GM19328 (cell line): ENCODE measurements around the gene LINC00632.
"Not testable (repeated sequence)": the region's sequence is repeated elsewhere in the genome, so short reads cannot be mapped to it uniquely, and the experiment has no call there.

ENCODE experiments used
- ATAC-seq: cut with Tn5 transposase; IDR thresholded peaks from one replicate; pipeline ENCODE4 v1.9.1; 2021; ENCODE audit warnings: mild to moderate bottlenecking, moderate library complexity; ENCODE audit not compliant: unreplicated experiment

Gene LINC00632

DNA sequence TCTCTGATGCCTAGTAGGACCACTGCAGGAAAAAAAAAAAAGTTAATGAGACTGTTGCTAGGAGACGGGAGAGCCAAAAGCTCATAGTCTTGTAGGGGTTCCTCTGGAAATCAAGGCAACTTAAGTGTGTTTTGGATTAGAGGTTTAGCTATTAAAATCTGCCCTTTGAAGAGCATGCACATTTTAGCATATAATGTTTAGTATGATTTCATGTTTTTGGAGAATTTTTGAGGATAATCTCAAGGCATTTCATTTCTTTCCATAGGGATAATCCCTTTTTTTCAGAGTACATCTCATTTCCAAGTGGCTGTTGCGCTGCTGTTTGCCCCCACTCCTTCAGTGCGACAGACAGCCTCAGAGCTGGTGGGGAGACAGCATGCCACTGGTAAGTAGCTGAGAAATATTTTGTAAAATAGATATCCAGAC lies at the start of gene LINC00632:
LINC00632 (plus strand) TSS at position 339 of the 426 bp plus-strand sequence.
- no peak for ATAC-seq

DNA sequence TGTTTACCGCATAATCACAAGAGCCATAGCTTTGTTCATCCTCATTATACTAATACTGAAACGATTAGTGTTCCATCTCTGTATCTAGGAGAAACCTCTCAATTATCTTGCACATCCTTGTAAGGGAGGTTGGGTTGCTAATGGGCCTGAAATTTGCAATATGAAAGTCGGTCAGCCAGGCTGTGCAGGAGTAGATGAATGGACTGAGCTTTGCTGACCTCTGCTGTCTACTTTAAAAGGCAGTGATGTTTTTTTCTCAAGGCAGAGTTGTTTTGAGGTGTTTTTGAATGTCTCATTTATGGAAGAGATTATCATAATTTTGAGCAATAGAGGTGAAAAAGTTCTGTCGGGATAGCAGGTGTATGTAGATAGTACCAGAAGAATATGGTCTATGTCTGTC lies 47.9 kb upstream of the LINC00632 start:
- no peak for ATAC-seq

DNA sequence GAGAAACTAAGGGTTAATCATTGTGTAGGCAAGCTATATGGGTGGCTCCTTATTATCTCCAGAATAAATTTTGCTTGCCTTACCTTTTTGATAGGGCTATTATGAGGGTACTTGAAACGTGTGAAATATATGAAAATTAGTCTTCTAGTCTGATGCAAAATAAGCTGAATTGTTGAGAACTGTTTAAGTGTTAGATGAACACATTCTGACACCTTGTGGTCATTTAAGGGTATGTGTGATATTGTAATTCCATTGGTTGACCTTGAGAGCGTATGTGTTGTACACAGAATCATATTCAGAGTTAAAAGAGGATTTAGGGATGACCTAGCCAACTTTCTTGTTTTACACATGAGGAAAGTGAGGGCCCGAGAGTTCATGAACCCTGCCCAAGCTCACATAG lies 44.6 kb upstream of the LINC00632 start:
- ATAC-seq: no peak

DNA sequence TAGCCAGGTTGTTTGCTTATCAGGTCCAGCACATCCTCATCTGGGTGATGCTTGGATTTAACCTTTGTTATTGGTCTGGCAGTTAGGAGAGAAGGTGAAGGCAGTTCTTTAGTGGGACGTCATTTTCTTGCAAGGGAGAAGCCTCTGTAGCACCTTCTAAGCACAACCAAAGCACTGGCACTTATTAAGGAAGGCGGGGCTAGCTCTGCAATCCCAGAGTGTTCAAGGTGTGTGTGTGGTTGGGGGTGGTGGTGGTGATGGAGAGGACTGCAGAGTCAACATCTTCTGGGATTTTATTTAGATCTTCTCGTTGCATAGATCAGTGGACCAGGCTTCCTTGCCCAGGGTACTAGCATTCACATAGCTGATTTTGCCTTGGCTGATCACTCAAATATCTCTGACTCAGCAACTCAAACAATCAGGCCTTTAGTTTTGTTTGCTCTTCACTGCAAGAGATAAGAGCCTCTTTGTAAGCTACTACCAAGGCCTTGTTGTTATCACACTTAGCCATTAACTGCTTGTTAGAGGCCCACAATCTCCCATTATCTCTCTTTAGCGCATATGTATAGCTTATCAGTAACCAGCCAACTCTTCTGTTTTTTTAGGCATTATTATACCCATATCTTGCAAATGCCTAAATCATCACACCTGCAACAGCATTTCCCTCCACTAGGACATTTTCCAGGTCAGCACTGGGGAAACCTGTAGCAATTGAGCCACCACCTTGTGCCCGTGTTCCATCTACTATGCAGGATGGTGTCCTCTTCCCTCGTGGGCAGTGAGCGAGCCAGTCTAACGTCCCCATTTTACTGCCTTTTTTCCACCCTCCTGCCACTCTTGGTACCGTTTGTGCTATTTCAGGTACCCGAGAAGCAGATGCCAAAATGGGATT lies 36.5 kb upstream of the LINC00632 start:
- ATAC-seq: no peak

DNA sequence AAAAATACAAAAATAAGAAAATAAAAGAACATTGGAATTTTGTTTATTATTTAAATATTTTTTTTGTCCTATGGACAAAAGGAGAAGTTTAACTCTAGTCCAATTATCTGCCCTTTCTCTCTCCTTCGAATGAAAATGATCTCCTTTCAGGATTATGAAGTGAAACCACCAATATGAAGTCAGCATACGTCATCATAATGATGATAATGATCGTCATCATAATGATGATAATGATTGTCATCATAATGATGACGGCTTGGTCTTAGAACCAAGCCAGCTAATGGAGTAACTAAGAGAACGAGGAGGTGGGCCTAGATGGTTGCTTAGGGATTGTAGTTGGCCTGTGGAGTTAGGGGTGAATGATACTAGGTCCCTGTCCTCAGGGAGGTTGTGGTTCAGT lies 21.9 kb upstream of the LINC00632 start:
- no peak for ATAC-seq

DNA sequence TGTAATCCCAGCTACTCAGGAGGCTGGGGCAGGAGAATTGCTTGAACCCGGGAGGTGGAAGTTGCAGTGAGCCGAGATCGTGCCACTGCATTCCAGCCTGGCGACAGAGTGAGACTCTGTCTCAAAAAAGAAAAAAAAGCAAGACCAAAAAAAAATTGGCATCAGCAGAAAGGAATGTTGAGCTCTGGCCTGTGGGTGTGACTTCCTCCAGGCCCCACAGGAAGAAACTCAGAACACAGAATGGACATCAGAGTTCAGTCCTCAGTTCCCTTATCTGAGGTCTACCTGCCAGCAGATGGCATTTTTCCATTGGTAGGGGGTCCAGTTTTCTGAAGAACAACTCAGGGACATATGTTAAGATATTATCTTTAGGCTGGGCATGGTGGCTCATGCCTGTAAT lies 18.0 kb upstream of the LINC00632 start:
- ATAC-seq: not testable (repeated sequence)

DNA sequence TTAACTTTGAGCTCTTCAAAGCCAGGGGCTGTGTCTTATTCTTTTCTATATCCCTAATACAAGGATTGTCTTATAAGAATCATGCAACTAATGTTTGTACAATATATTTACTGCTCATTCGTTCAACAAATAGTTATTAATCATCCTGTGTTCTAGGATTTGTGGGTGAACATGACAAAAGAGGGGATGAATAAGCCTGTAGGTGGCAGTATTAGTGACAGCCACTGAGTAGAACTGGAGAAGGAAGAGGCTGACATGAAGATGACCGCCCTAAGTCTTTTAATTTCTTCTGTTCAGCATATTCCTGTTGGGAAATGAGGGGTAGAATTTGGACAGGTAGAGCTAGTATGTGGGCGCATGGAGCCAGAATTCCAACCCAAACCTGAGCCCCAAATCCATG lies 11.9 kb upstream of the LINC00632 start:
- ATAC-seq: no peak

DNA sequence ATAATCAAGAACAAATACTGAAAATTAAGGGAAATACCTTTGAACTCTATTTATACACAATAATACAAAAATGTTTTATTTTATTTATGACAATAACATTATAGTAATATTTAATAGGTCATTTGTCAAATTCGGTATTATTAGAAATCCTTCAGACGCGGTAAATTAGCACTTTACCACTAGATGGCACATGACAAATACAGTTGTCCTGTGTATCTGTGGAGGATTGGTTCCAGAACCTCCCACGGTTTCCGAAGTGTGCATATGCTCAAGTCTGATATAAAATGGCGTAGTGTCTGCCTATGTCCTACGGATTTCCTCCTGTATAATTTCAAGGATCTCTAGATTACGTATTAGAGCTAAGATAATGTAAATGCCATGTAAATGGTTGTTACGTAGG lies 8.1 kb upstream of the LINC00632 start:
- ATAC-seq: no peak

DNA sequence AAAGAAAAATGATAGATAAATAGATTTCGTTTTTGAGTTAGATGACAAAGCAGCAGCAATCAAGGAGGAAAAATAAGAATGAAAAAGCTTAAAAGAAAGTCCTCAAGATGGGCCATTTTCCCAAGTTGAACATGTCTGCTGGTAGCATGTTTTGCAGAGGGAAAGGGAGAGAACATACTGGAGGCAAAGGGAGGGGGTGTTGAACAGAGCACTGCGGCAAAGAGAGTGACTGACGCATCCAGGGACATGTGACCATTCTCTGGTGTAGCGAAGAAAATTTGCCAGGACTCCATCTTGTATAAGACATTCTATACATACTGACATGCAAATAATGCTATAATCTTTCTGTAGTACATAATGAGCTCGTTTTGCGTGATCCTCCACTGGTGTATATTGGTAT lies 1.2 kb downstream of the LINC00632 start:
- ATAC-seq: no peak

DNA sequence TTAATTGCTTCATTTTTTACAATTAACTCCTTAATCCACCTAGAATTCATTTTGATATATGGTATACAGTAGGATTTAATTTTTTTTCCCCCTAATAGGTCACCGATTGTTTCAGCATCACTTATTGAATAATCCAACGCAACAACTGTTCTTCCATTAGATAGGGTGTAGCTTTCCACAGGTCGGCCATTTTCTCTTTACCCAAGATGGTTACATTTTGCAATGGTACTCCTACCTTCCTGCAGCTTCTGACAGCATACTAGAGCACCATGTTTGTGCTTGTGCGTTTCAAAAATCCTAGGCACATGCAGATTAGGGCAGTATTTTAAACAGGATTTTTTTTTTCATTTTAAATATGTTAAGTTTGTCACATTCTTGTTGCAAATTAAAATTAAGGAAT lies 2.3 kb downstream of the LINC00632 start:
- ATAC-seq: no peak

DNA sequence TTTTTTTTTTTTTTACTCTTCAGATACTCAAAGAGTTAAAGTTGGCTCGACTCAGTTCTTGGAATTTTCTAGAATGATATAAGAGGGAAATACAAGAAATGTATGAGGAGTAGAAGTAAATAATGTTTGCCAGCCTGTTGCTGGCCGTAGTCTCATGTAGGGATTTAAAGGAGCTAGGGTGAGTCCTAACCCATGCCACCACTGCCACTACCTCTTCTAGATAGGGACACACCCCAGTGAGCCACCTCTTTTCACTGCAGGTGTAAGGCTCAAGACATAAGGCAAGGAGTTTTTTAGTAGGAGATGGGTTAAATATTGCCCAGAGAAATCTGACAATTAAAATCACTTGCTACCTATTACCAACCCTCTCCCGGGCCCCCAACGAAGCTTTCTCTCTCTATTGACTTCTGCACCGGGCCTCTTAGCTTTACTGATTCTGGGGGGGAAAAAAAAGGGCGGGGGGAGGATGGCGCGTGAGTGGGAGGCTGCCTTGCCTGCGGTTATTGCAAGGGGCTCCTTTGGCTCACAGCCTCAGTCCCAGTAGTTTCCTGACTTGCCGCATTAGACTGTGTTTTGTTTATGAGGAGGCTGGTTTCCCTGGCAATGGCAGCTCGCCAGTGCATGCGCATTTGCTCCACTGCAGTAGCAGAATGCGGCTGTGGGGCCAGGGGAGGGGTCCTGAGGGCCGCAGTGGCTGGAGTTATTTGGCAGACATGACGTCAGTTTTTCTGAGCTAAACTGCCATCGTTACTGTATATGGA lies 3.0 kb downstream of the LINC00632 start:
- no peak for ATAC-seq

DNA sequence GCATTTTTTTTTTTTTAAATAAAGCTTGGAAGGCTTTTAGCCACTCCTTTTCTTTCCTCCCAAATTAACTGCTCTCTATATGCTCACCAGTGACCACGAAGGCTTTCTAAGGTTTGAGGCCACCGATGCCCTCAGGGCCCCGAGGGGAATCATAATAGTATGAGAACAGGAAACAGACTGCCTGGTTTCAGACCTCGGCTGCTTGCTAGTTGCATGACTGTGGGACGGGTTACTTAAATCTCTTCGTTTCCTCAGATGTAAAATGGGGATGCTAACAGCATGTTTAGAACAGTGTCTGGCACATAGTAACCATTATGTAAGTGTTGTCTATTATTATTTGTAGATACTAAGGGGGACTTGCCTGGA lies 3.6 kb downstream of the LINC00632 start:
- no peak for ATAC-seq

DNA sequence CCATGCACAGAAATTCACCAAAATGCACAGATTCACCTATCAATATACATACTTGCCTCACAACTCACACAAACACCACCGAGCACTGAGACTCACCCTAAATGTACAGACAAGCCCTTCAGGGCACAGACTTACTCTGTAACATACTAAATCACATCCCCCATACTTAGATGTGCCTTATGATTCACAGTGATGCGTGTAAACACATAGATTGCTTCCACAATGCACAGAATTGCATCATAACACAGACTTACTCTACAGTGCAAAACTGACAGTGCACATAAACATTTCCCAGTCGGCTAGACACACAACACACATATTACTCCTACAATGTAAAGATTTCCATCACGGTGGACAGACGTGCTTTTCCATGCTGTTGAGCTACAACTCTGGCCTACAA lies 6.2 kb downstream of the LINC00632 start:
- no peak for ATAC-seq

DNA sequence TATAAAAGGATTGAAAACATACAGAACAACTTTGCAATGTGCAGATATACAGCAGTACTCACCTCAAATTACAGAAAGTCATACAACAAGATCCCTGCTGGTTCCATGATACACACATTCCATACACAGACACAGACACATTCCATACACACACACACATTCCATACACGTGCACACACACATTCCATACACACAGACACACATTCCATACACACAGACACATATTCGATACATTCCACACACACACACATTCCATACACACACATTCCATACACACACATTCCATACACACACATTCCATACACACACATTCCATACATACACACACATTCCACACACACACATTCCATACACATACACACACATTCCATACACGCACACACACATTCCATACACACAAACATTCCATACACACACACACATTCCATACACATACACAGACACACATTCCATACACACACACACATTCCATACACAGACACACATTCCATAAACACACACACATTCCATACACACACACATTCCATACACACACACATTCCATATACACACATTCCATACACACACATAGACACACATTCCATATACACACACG lies 13.7 kb downstream of the LINC00632 start:
- ATAC-seq: no peak

DNA sequence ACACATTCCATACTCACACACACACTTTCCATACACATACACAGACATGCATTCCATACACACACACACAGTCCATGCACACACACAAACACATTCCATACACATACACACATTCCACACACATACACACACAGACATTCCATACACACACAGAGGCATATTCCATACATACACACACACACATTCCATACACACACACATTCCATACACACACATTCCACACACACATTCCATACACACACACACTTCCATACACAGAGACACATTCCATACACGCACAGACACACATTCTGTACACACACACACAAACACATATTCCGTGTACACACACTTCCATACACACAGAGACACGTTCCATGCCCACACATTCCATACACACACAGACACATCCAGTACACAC lies 14.8 kb downstream of the LINC00632 start:
- no peak for ATAC-seq

DNA sequence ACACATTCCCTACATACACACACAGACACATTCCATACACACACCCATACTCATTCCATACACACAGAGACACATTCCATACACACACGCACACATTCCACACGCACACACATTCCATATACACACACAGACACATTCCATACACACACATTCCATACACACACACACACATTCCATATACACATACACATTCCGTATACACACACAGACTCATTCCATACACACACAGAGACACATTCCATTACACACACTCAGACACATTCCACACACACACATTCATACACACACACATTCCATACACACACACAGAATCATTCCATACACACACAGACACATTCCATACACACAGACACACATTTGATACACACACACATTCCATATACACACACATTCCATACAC lies 15.2 kb downstream of the LINC00632 start:
- no peak for ATAC-seq

DNA sequence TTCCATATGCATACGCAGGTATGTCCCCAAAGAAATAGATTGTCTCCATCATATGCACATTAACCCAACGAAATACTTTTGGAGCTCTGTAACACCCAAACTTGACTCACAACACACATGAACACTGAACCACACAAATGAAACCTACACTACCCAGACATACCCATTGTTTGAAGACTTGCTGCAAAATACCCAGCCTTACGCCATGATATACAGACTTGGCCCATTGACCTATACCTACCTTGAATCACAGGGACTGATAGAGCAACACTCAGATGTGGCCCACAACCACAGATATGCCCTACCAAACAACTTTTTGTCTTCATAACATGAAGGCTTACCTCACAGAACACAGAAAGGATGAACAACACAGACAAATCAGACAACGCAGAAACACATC lies 15.9 kb downstream of the LINC00632 start:
- no peak for ATAC-seq

DNA sequence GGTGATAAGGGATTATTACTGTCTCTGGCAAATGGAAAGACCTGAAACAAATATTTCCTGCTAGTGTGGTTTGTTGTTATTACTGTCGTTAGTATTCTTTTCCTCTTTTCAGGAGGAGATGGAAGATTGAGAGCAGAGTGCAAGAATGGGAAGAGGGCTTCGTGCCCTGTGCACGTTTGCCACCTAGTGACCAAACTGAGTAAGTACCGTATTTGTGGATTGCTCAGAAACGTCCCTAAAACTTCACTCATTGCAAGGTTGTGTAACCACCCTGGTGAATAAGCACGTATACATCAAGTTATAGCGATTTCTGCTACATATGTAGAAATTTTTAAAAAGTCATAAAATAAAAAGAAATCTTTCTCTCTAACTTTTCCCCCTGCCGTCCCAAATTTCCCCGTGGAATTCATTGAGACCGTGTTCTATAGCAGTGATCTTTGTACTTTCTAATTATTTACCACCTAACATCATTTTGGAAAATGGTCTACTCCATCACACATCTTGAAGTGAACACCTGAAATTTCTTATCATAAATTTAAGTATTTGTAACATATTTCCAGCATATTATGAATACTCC lies 24.3 kb downstream of the LINC00632 start:
- peak; percentile 86 for ATAC-seq

DNA sequence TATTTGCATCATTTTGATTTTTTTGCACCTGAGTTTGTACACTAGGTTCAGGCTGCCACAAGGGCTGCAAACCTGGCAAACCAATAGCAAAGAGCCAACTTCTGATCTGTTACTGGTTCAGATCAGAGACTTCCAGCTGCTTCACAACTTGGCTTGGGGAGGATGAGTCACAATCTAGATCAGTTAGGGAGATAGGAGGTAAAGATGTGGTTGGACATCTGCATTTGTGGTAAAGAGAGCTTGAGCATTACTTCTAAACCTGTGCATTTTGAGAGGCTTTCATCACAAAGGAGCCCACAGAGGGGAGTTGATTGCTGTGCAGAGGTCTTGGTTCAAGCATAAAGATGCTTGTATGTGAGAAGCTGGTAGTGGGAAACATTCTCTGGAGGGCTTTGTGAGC lies 34.5 kb downstream of the LINC00632 start:
- no peak for ATAC-seq

DNA sequence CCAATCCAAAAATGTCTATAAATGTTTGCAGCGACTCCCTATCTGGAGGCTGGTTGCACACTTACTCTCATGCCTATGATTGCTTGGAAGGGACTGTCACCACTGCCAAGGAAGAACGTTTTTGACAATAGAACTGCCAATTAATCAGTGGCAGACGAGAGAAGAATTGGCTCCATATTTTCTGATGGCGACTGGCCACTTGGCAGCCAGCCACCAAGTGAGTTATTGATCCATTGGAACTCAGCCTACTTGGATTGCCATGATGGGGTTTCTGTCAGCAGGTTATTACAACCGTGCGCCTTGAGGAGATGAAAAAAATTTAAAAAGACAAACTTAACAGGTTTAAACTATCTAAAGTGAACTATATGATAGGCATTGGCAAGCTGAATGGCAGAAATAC lies 47.4 kb downstream of the LINC00632 start:
- ATAC-seq: no peak

DNA sequence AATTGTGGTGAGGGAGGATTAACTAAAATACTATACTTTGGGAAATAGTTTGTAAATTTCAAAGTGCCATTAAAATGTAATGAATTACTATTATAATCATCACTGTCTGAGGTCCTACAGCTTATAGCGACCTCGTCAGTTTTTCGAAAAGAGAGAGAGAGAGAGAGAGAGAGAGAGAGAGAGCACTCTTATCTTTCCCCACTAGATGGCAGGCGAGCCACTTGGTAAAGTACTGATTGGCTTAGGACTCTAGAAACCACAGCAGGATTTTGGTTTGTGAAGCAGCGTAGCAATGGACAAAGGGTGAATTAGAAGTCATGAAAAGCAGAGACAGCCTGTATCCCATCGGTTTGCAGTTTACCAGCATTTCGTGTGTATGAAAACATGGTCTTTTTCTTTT lies 52.5 kb downstream of the LINC00632 start:
- peak; percentile 79 for ATAC-seq
